SK-N-SH (cell line): Measurements from ENCODE around the gene DDX54. TPM values are rescaled to one million over a fixed set of nuclear protein-coding genes. Genes with fewer than 3 reads are reported as not detected.

Experiments used
- CTCF ChIA-PET: fragments of 300-600, 350-600 bp; formaldehyde crosslinking; extraction: SDS; loops from one replicate; lab custom pipeline; 2021; lab: Yijun Ruan, JAX
- POLR2A ChIA-PET: fragments of 350-600 bp; sonication (Branson Sonifier 250); formaldehyde crosslinking; extraction: SDS; loops from one replicate; lab custom pipeline; 2020; ENCODE audit warnings: antibody characterized with exemption, inconsistent platforms; lab: Yijun Ruan, JAX
- DNase-seq: peaks from one replicate; pipeline ENCODE4 v3.0.0; 2012
- H2AFZ ChIP-seq: fragments of 200-600 bp; sonication (generic); 2 replicates; pipeline ENCODE4 v1.8.1; 2016; ENCODE audit warnings: antibody characterized with exemption, mild to moderate bottlenecking, low read depth
- H3F3A ChIP-seq: fragments of 200-600 bp; sonication (generic); replicated peaks from 2 replicates; pipeline ENCODE3; 2016; ENCODE audit warnings: antibody characterized with exemption, mild to moderate bottlenecking; ENCODE audit not compliant: insufficient read depth
- H3K27ac ChIP-seq, 2 experiments: fragments of 200-500 bp in 1 of 2; fragments of 200-600 bp in 1 of 2; sonication (Bioruptor generic) in 1 of 2; sonication (generic), shearing (Covaris generic) in 1 of 2; 2 replicates each; pipeline versions ENCODE4 v1.5.1 to v1.6.1; 2014 to 2016; ENCODE audit warnings: low read depth in 2 of 2, inconsistent platforms in 1 of 2, low read length in 1 of 2, mild to moderate bottlenecking in 1 of 2, mixed read lengths in 1 of 2
- H3K27me3 ChIP-seq: fragments of 200-600 bp; sonication (generic), shearing (Covaris generic); 2 replicates; pipeline ENCODE4 v1.6.1; 2016; ENCODE audit warnings: mixed run types; ENCODE audit not compliant: insufficient read depth
- H3K36me3 ChIP-seq, 2 experiments: fragments of 200-500 bp in 1 of 2; fragments of 200-600 bp in 1 of 2; sonication (Bioruptor generic) in 1 of 2; sonication (generic) in 1 of 2; replicated peaks in 1 of 2; 2 replicates each; pipeline versions ENCODE3 to v1.5.1; 2014 to 2016; ENCODE audit warnings: low read length in 1 of 2, mild to moderate bottlenecking in 1 of 2; ENCODE audit not compliant: insufficient read depth in 2 of 2, control insufficient read depth in 1 of 2
- H3K4me1 ChIP-seq, 2 experiments: fragments of 200-500 bp in 1 of 2; fragments of 200-600 bp in 1 of 2; sonication (Bioruptor generic) in 1 of 2; sonication (generic), shearing (Covaris generic) in 1 of 2; 2 replicates each; pipeline versions ENCODE4 v1.5.1 to v1.6.1; 2014 to 2016; ENCODE audit warnings: low read depth in 1 of 2, low read length in 1 of 2, mixed run types in 1 of 2; ENCODE audit not compliant: insufficient read depth in 2 of 2, control insufficient read depth in 1 of 2
- H3K4me2 ChIP-seq: fragments of 200-600 bp; sonication (generic), shearing (Covaris generic); 2 replicates; pipeline ENCODE4 v1.6.1; 2017; ENCODE audit warnings: mixed run types
- H3K4me3 ChIP-seq, 2 experiments: fragments of 200-500 bp in 1 of 2; fragments of 200-600 bp in 1 of 2; sonication (Bioruptor generic) in 1 of 2; sonication (generic), shearing (Covaris generic) in 1 of 2; 2 replicates each; pipeline versions ENCODE4 v1.5.1 to v1.8.1; 2014 to 2016; ENCODE audit warnings: low read depth in 2 of 2, inconsistent platforms in 1 of 2, low read length in 1 of 2, mild to moderate bottlenecking in 1 of 2, mixed read lengths in 1 of 2, moderate library complexity in 1 of 2
- H3K79me2 ChIP-seq: fragments of 200-600 bp; sonication (generic); 2 replicates; pipeline ENCODE4 v1.8.1; 2017; ENCODE audit warnings: mild to moderate bottlenecking; ENCODE audit not compliant: insufficient read depth
- H3K9ac ChIP-seq: fragments of 200-600 bp; sonication (generic); 2 replicates; pipeline ENCODE4 v1.6.1; 2017; ENCODE audit warnings: mixed run types
- H3K9me2 ChIP-seq: fragments of 200-600 bp; sonication (generic); 2 replicates; pipeline ENCODE4 v1.6.1; 2017; ENCODE audit warnings: mixed run types
- H3K9me3 ChIP-seq: fragments of 200-600 bp; sonication (generic); 2 replicates; pipeline ENCODE4 v1.6.1; 2017; ENCODE audit warnings: mixed run types, mild to moderate bottlenecking, moderate library complexity
- H4K20me1 ChIP-seq: fragments of 200-600 bp; sonication (generic); 2 replicates; pipeline ENCODE4 v1.6.1; 2017; ENCODE audit warnings: mild to moderate bottlenecking, mixed run types; ENCODE audit not compliant: insufficient read depth
- CHD2 ChIP-seq: fragments of 150-350 bp; IDR thresholded peaks from 2 replicates; pipeline ENCODE4 v1.6.1; 2018; ENCODE audit warnings: low read length; ENCODE audit not compliant: partially characterized antibody
- EP300 ChIP-seq, 2 experiments: IDR thresholded peaks; 2 replicates each; pipeline versions ENCODE4 v1.4.0 to v1.6.1; 2012; ENCODE audit warnings: borderline replicate concordance in 1 of 2, low read depth in 1 of 2, low read length in 1 of 2
- EZH2phosphoT487 ChIP-seq: fragments of 200-600 bp; sonication (generic); IDR thresholded peaks from 2 replicates; pipeline ENCODE4 v1.6.1; 2017; ENCODE audit warnings: low read depth, mixed run types, mild to moderate bottlenecking, antibody characterized with exemption, moderate library complexity, borderline replicate concordance
- FOSL2 ChIP-seq: IDR thresholded peaks from 2 replicates; pipeline ENCODE4 v1.4.0; 2012; ENCODE audit warnings: low read depth, mild to moderate bottlenecking, moderate library complexity, borderline replicate concordance
- GABPA ChIP-seq: IDR thresholded peaks from 2 replicates; pipeline ENCODE4 v1.4.0; 2012; ENCODE audit warnings: low read depth, mild to moderate bottlenecking
- GATA2 ChIP-seq: sonication (generic); formaldehyde crosslinking; IDR thresholded peaks from 2 replicates; pipeline ENCODE4 v1.5.0; 2020; ENCODE audit warnings: mild to moderate bottlenecking, missing genetic modification reagents
- JUND ChIP-seq: IDR thresholded peaks from 2 replicates; pipeline ENCODE4 v1.4.0; 2012
- MEF2A ChIP-seq: IDR thresholded peaks from 2 replicates; pipeline ENCODE4 v1.4.0; 2012; ENCODE audit warnings: low read depth, borderline replicate concordance
- MXI1 ChIP-seq: IDR thresholded peaks from 2 replicates; pipeline ENCODE4 v1.6.1; 2012; ENCODE audit warnings: mild to moderate bottlenecking, low read depth, low read length, improper control_type of control experiment
- POLR2AphosphoS5 ChIP-seq: IDR thresholded peaks from 2 replicates; pipeline ENCODE4 v1.6.1; 2012; ENCODE audit warnings: low read depth, low read length
- RAD21 ChIP-seq: IDR thresholded peaks from 2 replicates; pipeline ENCODE4 v1.6.1; 2012; ENCODE audit warnings: mild to moderate bottlenecking, low read length
- RCOR1 ChIP-seq: fragments of 150-350 bp; IDR thresholded peaks from 2 replicates; pipeline ENCODE4 v1.6.1; 2017; ENCODE audit warnings: antibody characterized with exemption, low read length
- RFX5 ChIP-seq: IDR thresholded peaks from 2 replicates; pipeline ENCODE4 v1.6.1; 2012; ENCODE audit warnings: mild to moderate bottlenecking, improper control_type of control experiment, low read length
- WGBS: methylation state at CpG from one replicate; pipeline ENCODE4 v1.1.6; 2017; ENCODE audit warnings: low lambda C conversion rate; 5-methylcytosine and 5-hydroxymethylcytosine counted together
- polyA plus RNA-seq, 3 experiments: library from polyadenylated mRNA; depleted of rRNA; stranded (reverse); fragments of >200 nt; gene quantifications; 2 replicates each; pipeline ENCODE4 v1.2.3, GENCODE V29; 2012
- TF ChIP-seq, protein P1 (sequence below): IDR thresholded peaks from 2 replicates; pipeline ENCODE4 v1.4.0; 2012; ENCODE audit warnings: low read depth, borderline replicate concordance
- TF ChIP-seq, protein P2 (sequence below): IDR thresholded peaks from 2 replicates; pipeline ENCODE4; 2012

The DDX54 gene
- polyA plus RNA-seq, 1 of the 3 experiments (the other 2 are of a cell fraction), result 69.9 TPM

DNA sequence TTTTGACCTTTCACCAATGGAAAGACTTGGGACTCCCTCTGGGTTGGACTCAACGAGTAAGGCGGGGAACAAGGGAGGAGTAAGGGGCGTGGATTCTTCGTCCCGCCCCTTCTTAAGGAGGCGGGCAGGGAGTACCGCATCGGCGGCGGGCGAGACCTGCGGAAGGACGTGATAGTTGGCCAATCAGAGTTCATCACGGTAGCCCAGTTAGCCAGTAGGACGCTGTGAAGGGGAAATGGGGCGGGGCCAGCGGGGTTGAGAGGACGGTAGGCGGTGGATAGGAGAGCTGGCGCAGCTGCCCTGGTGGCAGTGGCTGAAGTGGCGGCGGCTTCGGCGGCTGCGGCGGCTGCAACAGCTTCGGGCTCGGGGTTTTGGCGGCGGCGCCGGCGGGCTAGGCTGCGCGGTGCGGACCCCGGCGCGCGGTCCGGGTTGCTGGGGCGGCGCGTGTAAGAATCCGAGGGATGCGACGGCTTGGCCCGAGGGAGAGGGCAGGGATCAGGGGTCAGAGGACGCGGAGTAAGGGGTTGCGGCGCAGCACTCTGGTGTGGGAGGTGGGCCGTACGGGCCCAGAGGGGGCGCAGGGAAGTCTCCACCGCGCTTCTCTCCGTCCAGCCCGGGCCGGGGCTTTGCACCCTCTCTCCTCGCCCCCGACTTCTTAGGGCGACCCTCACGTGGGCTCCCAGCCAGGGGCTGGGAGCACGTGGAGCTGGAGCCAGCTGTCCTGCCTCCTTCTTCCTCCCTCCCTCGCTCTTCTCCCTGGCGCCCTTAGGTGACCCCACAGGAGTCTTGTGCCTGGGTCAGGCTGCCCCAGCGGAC is 36.1 kb upstream of the DDX54 start, which contains the start of gene TPCN1 (continued):
- TF ChIP-seq, protein P1, sequence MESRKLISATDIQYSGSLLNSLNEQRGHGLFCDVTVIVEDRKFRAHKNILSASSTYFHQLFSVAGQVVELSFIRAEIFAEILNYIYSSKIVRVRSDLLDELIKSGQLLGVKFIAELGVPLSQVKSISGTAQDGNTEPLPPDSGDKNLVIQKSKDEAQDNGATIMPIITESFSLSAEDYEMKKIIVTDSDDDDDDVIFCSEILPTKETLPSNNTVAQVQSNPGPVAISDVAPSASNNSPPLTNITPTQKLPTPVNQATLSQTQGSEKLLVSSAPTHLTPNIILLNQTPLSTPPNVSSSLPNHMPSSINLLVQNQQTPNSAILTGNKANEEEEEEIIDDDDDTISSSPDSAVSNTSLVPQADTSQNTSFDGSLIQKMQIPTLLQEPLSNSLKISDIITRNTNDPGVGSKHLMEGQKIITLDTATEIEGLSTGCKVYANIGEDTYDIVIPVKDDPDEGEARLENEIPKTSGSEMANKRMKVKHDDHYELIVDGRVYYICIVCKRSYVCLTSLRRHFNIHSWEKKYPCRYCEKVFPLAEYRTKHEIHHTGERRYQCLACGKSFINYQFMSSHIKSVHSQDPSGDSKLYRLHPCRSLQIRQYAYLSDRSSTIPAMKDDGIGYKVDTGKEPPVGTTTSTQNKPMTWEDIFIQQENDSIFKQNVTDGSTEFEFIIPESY, result no peak
- peak; percentile 74; the same call in 1 of the 2 replicates for TF ChIP-seq RFX5
- TF ChIP-seq RAD21, result no peak
- no peak for TF ChIP-seq JUND
- no peak for TF ChIP-seq GATA2 (CRISPR knock-in tag)
- peak; percentile 87 for TF ChIP-seq POLR2AphosphoS5
- TF ChIP-seq, protein P2, sequence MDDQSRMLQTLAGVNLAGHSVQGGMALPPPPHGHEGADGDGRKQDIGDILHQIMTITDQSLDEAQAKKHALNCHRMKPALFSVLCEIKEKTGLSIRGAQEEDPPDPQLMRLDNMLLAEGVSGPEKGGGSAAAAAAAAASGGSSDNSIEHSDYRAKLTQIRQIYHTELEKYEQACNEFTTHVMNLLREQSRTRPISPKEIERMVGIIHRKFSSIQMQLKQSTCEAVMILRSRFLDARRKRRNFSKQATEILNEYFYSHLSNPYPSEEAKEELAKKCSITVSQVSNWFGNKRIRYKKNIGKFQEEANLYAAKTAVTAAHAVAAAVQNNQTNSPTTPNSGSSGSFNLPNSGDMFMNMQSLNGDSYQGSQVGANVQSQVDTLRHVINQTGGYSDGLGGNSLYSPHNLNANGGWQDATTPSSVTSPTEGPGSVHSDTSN, result peak; percentile 98
- no peak for TF ChIP-seq FOSL2
- no peak for TF ChIP-seq MEF2A
- no peak for TF ChIP-seq EZH2phosphoT487
- no peak for TF ChIP-seq EP300 (IDR thresholded peaks at IDR 0.05; ENCODE audit: borderline replicate concordance in 1 of 2, low read depth in 1 of 2, low read length in 1 of 2)
- TF ChIP-seq GABPA, result no peak

DNA sequence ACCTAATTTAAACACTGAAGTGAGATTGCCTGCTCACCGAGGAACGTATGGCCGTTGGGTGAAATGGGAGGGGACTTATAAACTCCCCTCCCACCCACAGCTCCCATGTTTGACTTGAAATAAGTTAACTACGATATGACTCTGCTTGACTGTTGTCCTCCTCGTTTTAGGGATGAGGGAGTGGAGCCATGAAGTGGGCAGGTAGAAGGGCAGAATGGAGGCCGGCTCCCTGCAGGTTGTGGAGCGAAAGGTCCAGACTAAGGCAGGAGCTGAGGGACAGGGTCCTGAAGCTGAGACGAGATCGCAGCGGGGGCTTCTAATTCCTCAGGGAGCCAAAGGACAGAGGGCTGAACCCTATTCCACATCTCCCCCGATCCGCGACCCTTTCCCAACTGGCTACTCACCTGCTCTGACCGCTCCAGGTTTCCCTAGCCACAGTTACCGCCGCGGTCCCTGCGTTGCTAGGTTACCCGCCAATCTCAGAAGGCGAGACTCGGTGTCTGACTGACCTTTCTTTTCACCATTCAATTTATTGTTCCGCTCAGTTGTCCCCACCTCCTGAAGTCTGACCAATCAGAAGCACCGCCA is 35.4 kb upstream of the DDX54 start:
- Histone ChIP-seq H3K9ac (peak overlapping the region; percentile 59), H3K27me3 (no peaks in the 10 kb centered on the region), H4K20me1 (no peaks in the 10 kb centered on the region), H3K27ac (peak overlapping the region; percentile 29 to 41; a peak in 1 of 4 replicates), H3K9me3 (no peaks in the 10 kb centered on the region), H3K4me2 (peak overlapping the region; percentile 78), H2AFZ (peak overlapping the region; percentile 94; the same call in 1 of the 2 replicates), H3K9me2 (no peaks in the 10 kb centered on the region), H3K79me2 (peaks cover 23% of the 10 kb centered on the region; the same call in 1 of the 2 replicates), H3K36me3 (no peaks in the 10 kb centered on the region), H3K4me3 (peak overlapping the region; percentile 67 to 69), H3K4me1 (peaks cover 14 to 15% of the 10 kb centered on the region in 2 experiments; a peak in 3 of 4 replicates), H3F3A (peaks cover 19% of the 10 kb centered on the region)
- CTCF ChIA-PET, result interaction anchor here (0.6 to 1.4 kb wide), 4 partner anchors 12 to 20 kb away, joined by 3 to 4 read pairs (median 3); no protein-coding TSS in a partner anchor
- no peak for DNase-seq
- WGBS, result 4% methylated on average over 16 of the region's 23 CpGs
- TF ChIP-seq, protein P2, result 0 out of 2 replicates have a peak, but pooled peaks have one; percentile 96
- TF ChIP-seq CHD2 (no peak), RCOR1 (no peak), MXI1 (peak; percentile 62; the same call in 1 of the 2 replicates), RAD21 (no peak)
- POLR2A ChIA-PET, result interaction anchor here (1.8 kb wide), 1 partner anchor 25 kb away, joined by 12 read pairs; no protein-coding TSS in a partner anchor
